Fibroblast of mammary gland (primary cell): ENCODE results near the gene KCTD1.

Source experiments
- DNase-seq: peaks from one replicate; pipeline ENCODE4 v3.0.0-alpha.2; 2010; ENCODE audit warnings: low read depth
- H3K4me3 ChIP-seq: 2 replicates; pipeline ENCODE4 v1.5.1; 2011; ENCODE audit warnings: low read depth, mild to moderate bottlenecking, low read length, moderate library complexity; ENCODE audit not compliant: control insufficient read depth
- TF ChIP-seq, protein P1 (sequence below): conservative IDR thresholded peaks from 2 replicates; pipeline ENCODE4 v1.5.1; 2011; ENCODE audit warnings: low read depth, low read length, inconsistent platforms; ENCODE audit not compliant: control insufficient read depth, insufficient read depth

The KCTD1 gene

DNA sequence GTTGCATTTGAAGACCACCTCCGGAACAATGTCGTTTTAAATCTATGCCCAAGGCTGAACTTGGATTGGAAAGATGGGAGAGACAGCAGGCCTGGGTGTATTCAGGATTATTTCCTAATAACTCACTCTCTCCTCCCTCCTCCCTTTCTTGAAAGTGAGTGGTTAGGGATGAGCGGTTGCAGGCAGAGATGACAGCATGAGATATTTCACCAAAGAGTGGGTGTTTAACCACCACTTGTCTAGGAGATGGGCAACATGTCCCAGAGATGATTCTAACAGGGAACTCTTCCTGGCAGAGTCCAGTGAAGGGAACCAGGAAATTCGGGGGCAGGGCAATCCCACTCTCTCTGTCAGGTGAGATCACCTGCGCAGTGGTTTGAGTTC lies 123.2 kb downstream of the KCTD1 start:
- no peak overlapping the region for H3K4me3 ChIP-seq
- TF ChIP-seq, protein P1, sequence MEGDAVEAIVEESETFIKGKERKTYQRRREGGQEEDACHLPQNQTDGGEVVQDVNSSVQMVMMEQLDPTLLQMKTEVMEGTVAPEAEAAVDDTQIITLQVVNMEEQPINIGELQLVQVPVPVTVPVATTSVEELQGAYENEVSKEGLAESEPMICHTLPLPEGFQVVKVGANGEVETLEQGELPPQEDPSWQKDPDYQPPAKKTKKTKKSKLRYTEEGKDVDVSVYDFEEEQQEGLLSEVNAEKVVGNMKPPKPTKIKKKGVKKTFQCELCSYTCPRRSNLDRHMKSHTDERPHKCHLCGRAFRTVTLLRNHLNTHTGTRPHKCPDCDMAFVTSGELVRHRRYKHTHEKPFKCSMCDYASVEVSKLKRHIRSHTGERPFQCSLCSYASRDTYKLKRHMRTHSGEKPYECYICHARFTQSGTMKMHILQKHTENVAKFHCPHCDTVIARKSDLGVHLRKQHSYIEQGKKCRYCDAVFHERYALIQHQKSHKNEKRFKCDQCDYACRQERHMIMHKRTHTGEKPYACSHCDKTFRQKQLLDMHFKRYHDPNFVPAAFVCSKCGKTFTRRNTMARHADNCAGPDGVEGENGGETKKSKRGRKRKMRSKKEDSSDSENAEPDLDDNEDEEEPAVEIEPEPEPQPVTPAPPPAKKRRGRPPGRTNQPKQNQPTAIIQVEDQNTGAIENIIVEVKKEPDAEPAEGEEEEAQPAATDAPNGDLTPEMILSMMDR: no peak
- peak; percentile 75 for DNase-seq

DNA sequence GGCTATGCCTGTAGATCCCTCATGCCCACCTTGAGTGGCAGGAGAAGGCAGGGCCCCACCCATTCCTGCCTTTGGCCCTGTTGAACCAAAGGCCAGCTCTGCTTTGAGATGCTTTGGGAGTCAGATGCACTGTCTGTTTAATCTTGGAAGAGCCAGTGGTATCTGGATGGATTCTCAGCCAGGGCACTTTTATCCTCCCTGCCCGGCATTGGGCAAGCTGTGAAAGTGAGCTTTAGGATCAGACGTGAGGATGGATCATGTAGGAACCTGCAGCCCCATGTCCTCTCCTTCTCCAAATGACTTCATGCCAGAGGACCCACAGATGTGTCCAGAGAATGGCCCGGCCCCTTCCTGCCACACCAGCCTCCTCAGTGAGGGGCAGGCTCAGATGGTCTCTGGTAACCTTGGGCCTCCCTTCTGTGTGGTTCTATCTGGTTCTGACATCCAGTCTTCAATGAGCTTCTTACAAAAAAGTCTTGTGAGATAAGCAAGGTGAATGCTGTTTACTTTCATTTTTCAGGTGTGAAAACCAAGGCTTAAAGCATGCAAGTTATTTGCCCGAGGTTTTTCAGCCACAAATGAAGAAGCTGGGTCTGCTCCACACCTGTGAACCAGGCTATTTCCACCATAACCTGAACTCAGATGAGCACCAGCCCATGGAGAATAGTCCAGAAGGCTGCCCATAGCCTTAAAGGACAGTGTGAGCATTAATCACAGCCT lies 123.8 kb downstream of the KCTD1 start:
- no peak for DNase-seq
- H3K4me3 ChIP-seq: no peak overlapping the region
- TF ChIP-seq, protein P1: no peak

DNA sequence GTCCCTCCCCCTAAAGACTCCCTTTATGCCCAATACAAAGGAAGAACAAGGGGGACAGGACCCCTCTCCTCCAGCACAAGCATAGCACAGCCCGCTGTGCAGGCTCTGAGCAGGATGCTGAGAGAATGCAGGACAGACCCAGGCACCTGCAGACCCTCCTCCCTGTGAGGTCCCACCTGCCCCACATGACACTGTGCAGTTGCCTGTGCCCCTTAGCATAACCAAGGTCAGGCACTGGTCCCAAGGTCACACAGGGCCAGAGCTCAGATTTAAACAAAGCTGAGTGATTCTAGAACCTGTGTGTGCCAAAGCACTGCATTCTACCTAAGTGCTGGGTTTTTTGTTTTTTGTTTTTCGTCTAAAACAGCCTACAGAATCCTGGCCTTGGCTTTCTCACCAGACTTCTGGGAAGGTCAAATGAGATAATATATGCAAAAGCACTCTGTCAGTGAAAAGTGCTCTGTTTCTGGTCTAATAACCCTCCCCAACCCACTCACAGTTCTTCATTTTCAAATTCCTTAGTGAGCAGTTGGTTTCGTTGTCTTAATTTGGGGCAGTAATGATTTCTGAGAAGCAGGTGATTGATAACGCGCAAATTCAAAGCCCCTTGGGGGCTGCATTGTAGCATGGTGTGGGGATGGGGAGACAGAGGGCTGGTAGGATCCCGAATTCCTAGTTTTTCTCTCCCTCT lies 125.7 kb downstream of the KCTD1 start:
- TF ChIP-seq, protein P1: no peak
- DNase-seq: no peak
- H3K4me3 ChIP-seq: no peak overlapping the region

DNA sequence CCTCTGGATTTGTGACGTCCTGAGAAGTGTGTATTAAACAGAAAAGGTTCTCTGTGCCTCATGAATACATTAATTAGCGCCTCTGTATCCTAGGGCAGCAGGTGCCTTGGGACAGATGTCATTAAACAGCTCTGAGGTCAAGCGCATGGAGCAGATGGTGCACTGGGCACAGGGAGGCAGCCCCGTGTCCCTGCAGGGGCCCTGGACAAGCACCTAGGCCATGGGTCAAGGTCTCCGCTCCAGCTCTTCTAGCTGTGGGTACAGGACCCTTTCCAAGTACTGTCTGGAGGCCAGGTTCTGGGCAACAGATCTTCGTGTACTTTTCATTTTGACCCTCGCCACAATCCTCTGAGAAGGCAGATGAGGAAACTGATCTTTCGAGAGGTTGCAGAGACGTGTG lies 126.4 kb downstream of the KCTD1 start:
- no peak for DNase-seq
- H3K4me3 ChIP-seq: no peak overlapping the region
- TF ChIP-seq, protein P1: no peak

DNA sequence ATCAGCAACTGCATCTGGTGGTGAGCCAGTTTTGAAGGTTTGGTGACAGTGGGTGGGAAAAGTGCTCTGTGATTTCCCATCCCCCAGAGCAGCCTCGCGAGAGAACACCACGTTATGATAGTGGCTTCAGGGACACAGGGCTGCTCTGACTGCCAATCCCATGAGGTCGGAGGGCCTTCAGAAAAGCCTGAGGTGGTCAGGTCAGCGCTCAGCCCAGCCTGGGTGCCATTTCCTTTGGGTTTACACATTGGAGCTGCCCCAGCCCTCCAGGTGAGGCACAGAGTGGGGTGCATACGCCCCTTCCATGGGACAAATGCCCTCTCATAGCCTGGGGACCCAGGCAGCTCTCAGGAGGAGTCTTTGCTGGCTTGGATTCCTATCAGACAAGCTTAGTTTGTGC lies 126.8 kb downstream of the KCTD1 start:
- TF ChIP-seq, protein P1: no peak

DNA sequence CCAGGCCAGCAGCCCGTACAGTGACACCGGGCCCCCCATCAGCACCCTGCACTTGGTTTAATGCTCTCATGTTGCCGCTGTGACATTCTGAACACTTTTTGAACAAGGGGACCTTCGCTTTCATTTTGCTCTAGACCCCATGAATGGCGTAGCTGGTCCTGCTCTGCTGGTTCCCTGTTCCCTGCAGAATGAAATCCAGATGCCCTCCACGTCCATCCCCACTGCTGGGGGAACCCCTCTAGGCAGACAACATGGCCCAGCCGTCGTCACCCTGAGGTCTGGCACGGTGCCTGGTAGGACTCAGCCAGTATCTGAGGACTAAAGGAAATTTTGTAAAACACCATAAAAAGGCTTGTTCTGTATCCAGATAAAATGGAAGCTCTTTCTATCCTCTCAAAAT lies 128.6 kb downstream of the KCTD1 start:
- H3K4me3 ChIP-seq: no peak overlapping the region
- TF ChIP-seq, protein P1: no peak
- no peak for DNase-seq

More for the DNA sequence above, 126.8 kb downstream of the KCTD1 start:
- H3K4me3 ChIP-seq: no peak overlapping the region
- no peak for DNase-seq

DNA sequence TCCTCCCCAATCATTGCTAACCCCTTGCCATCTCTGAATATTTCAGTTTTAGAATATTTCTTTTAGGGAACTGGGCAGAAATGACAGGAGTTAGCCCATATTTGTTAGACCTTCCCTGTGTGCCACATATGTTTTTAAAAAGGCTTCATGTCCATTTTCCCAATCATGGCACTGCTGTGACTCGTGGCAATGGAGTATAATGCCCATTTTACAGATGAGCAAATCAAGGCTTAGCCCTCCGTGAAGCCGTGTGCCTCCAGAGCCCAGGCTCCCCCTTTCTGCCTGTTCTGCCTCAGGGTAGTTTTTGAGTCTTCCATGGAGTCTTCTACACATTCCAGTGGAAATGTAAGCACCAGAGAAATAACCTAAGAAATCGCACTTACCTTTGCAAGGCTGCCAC lies 130.1 kb downstream of the KCTD1 start:
- TF ChIP-seq, protein P1: no peak
- no peak overlapping the region for H3K4me3 ChIP-seq
- DNase-seq: no peak
